SK-N-MC (cell line): Measurements from ENCODE around the gene SPATA31D3.

Experiments used
- DNase-seq: peaks from one replicate; pipeline ENCODE4 v3.0.0-alpha.2; 2011; ENCODE audit warnings: low read depth, low spot score
- H3K27ac ChIP-seq: fragments of 200-600 bp; sonication (generic); 2 replicates; pipeline ENCODE4 v1.5.1; 2016; ENCODE audit warnings: mixed run types
- H3K36me3 ChIP-seq: fragments of 200-600 bp; sonication (generic); 2 replicates; pipeline ENCODE4 v1.6.1; 2017; ENCODE audit warnings: antibody characterized with exemption, low read length, mixed read lengths; ENCODE audit not compliant: insufficient read depth
- H3K4me3 ChIP-seq: fragments of 200-600 bp; sonication (generic); 2 replicates; pipeline ENCODE4 v1.5.1; 2016
- H3K9ac ChIP-seq: fragments of 200-600 bp; sonication (generic); 2 replicates; pipeline ENCODE4 v1.8.0; 2017; ENCODE audit warnings: mixed run types, mixed read lengths; ENCODE audit not compliant: insufficient read length
- H3K9me3 ChIP-seq: fragments of 200-600 bp; sonication (generic); 2 replicates; pipeline ENCODE4 v1.6.1; 2017; ENCODE audit warnings: low read depth, mild to moderate bottlenecking, antibody characterized with exemption, low read length, moderate library complexity, mixed read lengths
- EZH2 ChIP-seq: fragments of 200-600 bp; sonication (generic); IDR thresholded peaks from one replicate; pipeline ENCODE4 v1.6.1; 2017; ENCODE audit warnings: antibody characterized with exemption
- FOXP2 ChIP-seq: optimal IDR thresholded peaks from 2 replicates; pipeline ENCODE3; 2011; ENCODE audit warnings: mild to moderate bottlenecking, moderate library complexity; ENCODE audit not compliant: insufficient read depth; ENCODE audit errors: extremely low read length, control extremely low read depth
- POLR2AphosphoS5 ChIP-seq: IDR thresholded peaks from 2 replicates; pipeline ENCODE4 v1.6.1; 2012; ENCODE audit warnings: mild to moderate bottlenecking, low read depth, low read length, borderline replicate concordance

SPATA31D3 gene

GRCh38 chr9:81989700-81990099 lies 46.4 kb downstream of the SPATA31D3 start:
- no peak overlapping the region for H3K9ac ChIP-seq
- no peak for DNase-seq

GRCh38 chr9:81993656-81994055 lies 50.4 kb downstream of the SPATA31D3 start:
- no peaks in the 10 kb centered on the region for H3K9me3 ChIP-seq
- no peak for TF ChIP-seq POLR2AphosphoS5
- no peak overlapping the region for H3K27ac ChIP-seq
- no peak for DNase-seq
- no peak overlapping the region for H3K4me3 ChIP-seq
- no peak overlapping the region for H3K9ac ChIP-seq
- no peaks in the 10 kb centered on the region for H3K36me3 ChIP-seq

More at GRCh38 chr9:81989700-81990099, 46.4 kb downstream of the SPATA31D3 start:
- no peaks in the 10 kb centered on the region for H3K9me3 ChIP-seq
- TF ChIP-seq POLR2AphosphoS5 (no peak), EZH2 (no peak), FOXP2 (no peak)
- H3K4me3 ChIP-seq: no peak overlapping the region
- H3K36me3 ChIP-seq: no peaks in the 10 kb centered on the region
- no peak overlapping the region for H3K27ac ChIP-seq
